IPS-11a (cell line): ENCODE data around the gene MKI67.
A peak's percentile ranks its signal among the peaks of the same experiment; 100 is the strongest.
"Not testable (repeated sequence)": the region's sequence is repeated elsewhere in the genome, so short reads cannot be mapped to it uniquely, and the experiment has no call there.

Source experiments
- H3K4me3 ChIP-seq: one replicate; pipeline ENCODE4 v1.5.1; 2013; ENCODE audit warnings: low read depth, low read length, control low read depth

MKI67 gene

GRCh38 chr10:128150561-128150960 lies 24.3 kb upstream of the MKI67 start:
- H3K4me3 ChIP-seq, result peak overlapping the region; percentile 38

GRCh38 chr10:128150045-128150493 lies 23.8 kb upstream of the MKI67 start:
- H3K4me3 ChIP-seq, result peak overlapping the region; percentile 38

GRCh38 chr10:128149267-128150014 lies 23.2 kb upstream of the MKI67 start:
- H3K4me3 ChIP-seq, result no peak overlapping the region

GRCh38 chr10:128147669-128148068 lies 21.4 kb upstream of the MKI67 start:
- no peak overlapping the region for H3K4me3 ChIP-seq

GRCh38 chr10:128147064-128147463 lies 20.8 kb upstream of the MKI67 start:
- H3K4me3 ChIP-seq, result no peak overlapping the region

- H3K4me3 ChIP-seq, result no peak overlapping the region
Observed at GRCh38 chr10:128144547-128144946, 18.3 kb upstream of the MKI67 start.

GRCh38 chr10:128143531-128143930 lies 17.3 kb upstream of the MKI67 start:
- no peak overlapping the region for H3K4me3 ChIP-seq

- no peak overlapping the region for H3K4me3 ChIP-seq
Observed at GRCh38 chr10:128140425-128140824, 14.2 kb upstream of the MKI67 start.

- H3K4me3 ChIP-seq, result not testable (repeated sequence)
Observed at GRCh38 chr10:128138429-128138828, 12.2 kb upstream of the MKI67 start.

- no peak overlapping the region for H3K4me3 ChIP-seq
Observed at GRCh38 chr10:128137877-128138276, 11.7 kb upstream of the MKI67 start.

GRCh38 chr10:128130051-128130450 lies 3.8 kb upstream of the MKI67 start:
- no peak overlapping the region for H3K4me3 ChIP-seq

GRCh38 chr10:128128582-128128981 lies 2.4 kb upstream of the MKI67 start:
- no peak overlapping the region for H3K4me3 ChIP-seq

- peak overlapping the region; percentile 78 for H3K4me3 ChIP-seq
Observed at GRCh38 chr10:128125416-128125943, 743 bp downstream of the MKI67 start.

GRCh38 chr10:128124813-128125403 lies 1.3 kb downstream of the MKI67 start:
- H3K4me3 ChIP-seq, result peak overlapping the region; percentile 78

GRCh38 chr10:128123846-128124245 lies 2.4 kb downstream of the MKI67 start:
- no peak overlapping the region for H3K4me3 ChIP-seq

- no peak overlapping the region for H3K4me3 ChIP-seq
Observed at GRCh38 chr10:128122931-128123330, 3.3 kb downstream of the MKI67 start.

- H3K4me3 ChIP-seq, result no peak overlapping the region
Observed at GRCh38 chr10:128121750-128122412, 4.3 kb downstream of the MKI67 start.

- no peak overlapping the region for H3K4me3 ChIP-seq
Observed at GRCh38 chr10:128116851-128117615, 9.2 kb downstream of the MKI67 start.

- H3K4me3 ChIP-seq, result no peak overlapping the region
Observed at GRCh38 chr10:128116187-128116586, 10.0 kb downstream of the MKI67 start.

GRCh38 chr10:128115356-128115755 lies 10.9 kb downstream of the MKI67 start:
- H3K4me3 ChIP-seq, result no peak overlapping the region

- H3K4me3 ChIP-seq, result no peak overlapping the region
Observed at GRCh38 chr10:128114901-128115300, 11.3 kb downstream of the MKI67 start.
